NOMO-1 treated with dmso at 0.1 percent for 144 hours (cell line): ENCODE results near the gene CCNL2.

Experiments used
- DNase-seq: peaks from one replicate; lab custom pipeline; 2025; ENCODE audit not compliant: unreplicated experiment; lab: John Stamatoyannopoulos, UW

Gene CCNL2

DNA sequence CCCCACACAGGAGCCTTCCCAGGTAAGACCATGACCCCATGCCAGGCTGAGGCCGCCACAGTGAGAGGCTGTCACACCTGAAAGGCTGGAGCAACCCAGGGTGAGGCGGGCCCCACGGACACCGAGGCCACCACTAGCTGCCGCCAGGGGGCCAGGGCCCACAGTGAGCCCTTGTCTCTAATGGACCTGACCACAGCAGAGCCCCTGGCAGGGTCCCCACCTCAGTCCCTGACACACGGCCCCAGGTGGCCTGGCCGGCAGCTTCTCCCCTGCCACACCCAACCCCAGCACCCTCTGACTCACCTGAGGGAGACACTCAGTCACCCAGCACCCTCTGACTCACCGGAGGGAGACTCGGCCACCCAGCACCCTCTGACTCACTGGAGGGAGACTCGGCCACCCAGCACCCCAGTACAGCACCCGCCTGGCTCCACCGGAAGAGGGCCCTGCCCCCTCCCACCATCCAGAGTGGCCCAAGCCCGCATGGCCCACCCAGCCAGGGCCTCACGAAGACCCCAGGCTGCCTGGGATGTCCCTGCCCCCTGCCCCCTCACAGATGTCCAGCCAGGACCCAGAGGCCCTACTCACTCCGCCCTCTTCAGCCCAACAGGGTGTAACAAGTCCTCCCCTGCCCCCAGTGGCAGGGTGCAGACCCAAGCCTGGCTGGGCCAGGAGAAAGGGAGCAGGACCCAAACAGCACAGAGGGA, 54.3 kb downstream of the CCNL2 start:
- no peak for DNase-seq

DNA sequence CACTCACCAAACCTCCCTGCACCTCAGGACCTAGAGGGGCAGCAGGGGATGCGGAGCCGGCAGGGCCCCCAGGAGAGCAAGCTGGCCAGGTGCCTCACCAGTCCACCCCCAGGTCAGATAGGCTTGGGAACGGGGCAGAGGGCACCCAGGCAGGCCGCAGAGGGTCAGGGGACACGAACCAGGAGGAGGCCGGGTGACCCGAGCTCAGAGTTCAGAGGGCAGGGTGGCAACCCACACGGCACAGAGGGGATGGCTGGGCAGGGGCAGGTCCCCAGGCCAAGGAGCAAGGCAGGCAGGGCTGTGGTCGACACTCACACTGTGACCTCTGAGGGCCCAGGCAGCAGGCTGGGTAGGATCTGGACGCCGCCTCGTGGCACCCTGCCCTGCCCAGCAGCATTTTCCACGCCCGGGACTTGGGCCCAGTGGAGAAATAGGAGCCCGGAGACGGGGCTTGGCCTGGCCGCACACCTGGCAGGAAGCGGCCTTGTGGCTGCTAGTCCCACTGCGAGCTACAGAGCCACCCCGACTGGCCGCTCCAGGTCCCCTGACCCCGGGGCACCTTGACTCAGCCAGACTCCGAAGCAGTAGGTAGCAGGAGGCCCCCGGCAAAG, 55.2 kb downstream of the CCNL2 start:
- no peak for DNase-seq

DNA sequence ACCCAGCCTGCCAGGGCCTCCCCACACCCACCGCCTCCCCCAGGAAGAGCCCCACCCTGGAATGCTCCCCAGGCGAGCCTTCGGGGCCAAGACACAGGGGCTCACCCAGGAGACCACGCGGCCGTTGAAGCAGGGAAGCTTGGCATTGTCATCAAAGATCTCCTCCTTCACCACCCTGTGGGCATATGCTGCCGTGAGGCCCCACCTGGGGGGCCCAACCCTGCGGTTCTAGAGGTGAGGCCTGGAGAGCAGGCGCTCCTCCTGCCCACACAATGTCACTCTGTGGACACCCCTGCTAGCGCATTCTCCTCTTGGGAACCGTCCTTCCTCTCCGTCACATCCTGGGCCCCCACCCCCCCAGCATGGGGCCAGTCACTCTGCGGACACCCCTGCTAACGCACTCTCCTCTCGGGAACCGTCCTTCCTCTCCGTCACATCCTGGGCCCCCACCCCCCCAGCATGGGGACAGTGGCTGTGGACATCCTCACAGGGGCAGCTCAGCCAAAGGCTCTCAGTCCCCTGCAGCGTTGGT, 56.5 kb downstream of the CCNL2 start:
- DNase-seq = no peak

DNA sequence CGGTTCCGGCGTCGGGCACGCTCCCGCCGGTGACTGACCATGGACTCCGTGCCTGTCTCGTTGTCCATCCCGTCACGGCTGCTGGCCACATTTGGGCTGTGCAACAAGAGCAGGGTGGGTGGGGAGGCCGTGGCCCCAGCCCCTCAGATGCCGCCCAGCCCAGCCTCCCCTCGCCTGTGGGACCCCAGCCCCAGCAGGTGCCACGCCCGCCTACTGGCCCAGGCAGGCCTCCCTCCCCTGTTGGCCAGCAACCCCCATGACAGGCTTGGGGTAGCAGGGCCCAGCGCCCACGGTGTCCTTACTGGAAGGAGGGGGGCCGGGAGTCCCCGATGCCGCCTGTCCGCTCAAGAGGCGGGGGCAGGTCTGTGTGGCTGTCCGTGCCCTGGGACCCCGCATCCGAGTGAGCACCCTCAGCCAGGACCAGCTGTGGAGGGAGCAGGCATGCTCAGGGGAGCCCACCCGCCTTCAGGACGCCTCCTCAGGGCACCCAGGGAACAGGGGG, 57.0 kb downstream of the CCNL2 start:
- DNase-seq = no peak

DNA sequence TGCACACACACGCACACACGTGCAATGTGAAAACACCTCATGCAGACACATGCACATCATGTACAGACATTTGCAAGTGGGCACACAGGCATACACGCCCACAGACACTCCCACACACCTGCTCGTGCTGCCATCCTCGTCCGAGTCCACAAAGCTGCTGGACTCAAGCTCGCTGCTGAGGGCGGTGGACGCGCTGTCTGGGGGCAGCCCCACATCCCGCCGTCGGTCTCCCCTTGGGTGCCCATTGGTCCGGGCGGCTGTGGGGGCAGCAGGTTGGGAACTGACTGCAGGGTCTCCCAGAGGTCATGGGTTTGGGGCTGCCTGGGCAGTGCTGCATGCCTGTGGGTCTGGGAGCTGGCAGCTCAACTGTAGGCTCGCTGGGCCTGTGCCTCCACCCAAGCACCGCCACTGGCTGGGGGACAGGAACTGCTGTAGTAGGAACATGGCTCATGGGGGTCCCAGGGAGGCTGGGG, 57.5 kb downstream of the CCNL2 start:
- no peak for DNase-seq

DNA sequence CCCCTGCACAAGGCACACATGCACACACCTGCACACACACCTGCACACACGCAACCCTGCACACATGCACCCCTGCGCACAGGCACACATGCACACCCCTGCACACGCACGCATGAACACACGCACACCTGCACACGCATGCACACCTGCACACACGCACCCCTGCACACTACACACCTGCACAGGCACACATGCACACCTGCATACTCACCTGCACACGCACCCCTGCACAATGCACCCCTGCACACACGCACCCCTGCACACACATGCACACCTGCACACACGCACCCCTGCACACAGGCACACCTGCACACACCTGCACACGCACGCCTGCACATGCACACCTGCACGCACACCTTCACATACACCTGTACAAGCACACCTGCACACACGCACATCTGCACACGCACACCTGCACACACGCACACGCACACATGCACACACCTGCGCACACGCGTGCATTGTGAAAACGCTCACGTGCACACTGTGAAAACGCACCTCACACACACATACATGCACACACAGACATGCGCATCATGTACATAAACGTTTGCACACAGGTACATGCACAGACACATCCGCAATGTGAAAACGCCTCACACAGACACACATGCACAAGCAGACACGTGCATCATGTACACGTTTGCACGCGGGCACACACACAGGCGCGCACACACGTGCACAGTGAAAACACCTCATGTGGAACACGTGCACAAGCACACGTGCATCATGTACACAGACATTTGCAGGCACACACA, 58.2 kb downstream of the CCNL2 start:
- no peak for DNase-seq

DNA sequence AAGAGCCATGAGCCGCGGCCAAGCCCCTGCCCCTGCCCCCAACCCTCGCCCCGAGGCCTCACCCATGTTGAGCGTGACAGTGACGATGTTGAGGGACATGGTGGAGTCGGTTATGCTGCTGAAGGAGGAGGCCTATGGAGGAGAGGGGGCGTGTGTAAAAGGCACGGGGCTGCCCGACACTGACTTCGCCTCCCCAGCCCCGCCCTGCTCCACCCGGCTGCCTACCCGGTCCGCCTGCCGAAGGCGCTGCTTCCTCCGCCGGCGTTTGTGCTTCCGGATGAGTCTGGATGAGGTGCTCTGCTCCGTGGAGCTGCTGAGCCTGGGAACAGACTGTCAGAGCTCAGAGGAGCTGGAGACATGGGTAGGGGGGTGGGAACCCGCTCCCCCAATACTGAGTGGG, 59.0 kb downstream of the CCNL2 start:
- DNase-seq = no peak

DNA sequence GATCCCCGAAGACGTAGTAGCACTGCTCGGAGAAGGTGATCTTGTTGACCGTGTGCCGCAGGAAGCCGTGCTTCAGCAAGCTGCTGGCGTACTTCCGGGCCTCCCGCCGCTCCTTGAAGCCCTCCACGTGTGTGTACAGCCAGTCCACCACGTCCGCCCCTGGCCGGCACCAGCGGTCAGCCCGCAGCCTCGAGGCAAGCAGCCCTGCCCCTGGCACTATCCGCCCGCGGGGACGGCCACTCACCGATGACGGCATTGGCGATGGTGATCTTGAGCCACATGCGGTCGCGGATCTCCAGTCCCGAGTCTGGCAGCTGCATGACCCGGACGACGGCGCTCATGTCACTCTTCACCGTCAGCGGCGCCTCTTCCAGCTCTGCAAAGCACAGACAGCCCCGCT, 60.9 kb downstream of the CCNL2 start:
- DNase-seq = no peak

DNA sequence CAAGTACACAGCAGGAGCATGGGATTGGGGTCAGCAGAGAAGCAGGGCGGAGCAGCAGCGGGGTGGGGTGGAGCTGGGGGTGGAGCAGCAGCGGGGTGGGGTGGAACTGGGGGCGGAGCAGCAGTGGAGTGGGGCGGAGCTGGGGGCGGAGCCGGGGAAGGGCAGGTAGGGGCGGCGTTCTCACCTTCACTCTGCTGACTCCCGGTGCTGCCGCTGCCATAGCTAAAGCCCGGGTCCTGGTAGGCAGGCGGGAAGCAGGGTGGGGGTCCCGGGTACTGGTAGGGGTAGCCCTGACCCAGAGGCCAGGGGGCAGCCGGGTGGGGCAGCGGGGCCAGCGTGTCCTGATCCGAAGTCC, 61.4 kb downstream of the CCNL2 start:
- no peak for DNase-seq

DNA sequence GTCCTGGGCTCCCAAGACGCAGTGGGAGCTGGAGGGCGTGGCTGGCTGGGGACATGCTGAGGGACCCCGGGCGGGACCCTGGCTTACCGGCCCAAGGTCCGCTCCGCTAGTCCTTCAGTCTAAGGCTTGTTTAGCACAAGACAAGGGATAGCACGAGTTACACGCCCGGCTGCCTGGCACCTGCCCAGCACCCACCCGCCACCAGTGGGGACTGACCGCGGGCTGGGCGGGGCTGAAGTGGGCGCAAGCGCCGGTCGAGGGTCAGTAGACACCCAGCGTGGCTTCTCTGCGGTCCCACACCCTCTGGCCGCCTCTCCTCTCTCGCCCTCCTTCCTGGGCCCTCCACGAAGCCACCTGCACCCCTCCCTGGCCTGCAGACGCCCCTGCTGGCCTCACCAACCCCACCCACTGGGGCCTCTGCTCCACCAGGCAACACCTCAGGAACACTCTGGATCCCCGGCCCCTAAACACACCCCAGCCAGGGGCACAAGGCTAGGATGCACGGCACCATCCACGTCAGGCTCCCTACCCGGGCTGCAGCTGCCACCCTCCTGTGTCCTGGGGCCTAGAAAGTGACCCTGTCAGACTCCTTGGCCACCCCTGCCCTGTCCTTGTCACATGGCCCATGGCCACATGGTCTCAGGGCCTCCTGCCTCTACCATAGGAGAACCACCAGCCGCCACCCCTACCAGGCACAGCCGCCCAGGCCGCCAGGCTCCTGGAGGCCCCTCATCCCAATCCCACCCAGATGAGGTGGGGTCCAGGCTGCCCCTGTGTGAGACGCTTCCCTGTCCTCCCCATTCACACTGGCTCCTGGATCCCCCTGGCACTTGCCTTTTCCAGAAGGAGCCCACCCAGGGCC, 62.0 kb downstream of the CCNL2 start:
- DNase-seq = no peak

DNA sequence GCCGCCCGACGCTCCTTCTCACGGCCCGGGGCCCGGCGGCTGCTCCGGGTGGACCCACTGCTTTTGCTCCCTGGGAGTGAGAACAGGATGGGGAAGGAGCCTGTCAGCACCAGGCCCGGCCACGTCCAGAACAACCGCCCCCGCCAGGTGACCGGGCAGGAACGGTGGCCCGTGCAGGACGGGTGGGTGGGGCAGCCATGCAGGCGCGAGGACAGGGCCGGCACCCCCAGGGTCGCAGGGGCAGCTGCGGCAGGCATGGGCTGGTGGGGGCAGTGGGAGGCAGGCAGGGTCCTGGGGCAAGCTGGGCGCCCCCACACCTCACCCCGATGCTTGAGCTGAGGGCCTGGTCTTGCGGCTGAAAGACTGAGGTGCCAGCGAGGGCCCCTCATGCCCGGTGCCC, 62.7 kb downstream of the CCNL2 start:
- DNase-seq = no peak

DNA sequence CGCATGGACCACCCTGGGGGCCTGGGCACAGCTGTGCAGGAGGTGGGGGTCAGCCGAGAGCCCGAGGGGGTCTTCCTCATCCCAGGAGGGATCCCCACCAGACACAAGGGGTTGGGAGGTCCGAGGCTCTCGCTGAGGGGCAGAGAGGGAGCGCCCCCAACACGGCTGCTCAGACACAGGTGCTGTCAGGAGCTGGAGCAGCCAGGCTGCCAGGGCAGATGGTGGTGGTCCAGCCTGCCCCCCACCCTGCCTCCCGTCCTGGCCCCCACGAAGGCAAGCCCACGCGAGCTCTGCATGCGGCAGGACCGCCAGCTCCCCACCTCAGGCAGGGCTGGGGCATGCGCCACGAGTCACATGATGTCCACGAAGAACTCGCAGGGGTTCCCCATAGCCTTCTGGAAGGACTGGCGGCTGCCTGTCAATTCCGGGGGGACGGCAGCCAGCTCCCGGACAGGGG, 63.3 kb downstream of the CCNL2 start:
- no peak for DNase-seq
